Measurements from ENCODE around the gene EMC10.
"Not testable (repeated sequence)": the region's sequence is repeated elsewhere in the genome, so short reads cannot be mapped to it uniquely, and the experiment has no call there.

The EMC10 gene

DNA sequence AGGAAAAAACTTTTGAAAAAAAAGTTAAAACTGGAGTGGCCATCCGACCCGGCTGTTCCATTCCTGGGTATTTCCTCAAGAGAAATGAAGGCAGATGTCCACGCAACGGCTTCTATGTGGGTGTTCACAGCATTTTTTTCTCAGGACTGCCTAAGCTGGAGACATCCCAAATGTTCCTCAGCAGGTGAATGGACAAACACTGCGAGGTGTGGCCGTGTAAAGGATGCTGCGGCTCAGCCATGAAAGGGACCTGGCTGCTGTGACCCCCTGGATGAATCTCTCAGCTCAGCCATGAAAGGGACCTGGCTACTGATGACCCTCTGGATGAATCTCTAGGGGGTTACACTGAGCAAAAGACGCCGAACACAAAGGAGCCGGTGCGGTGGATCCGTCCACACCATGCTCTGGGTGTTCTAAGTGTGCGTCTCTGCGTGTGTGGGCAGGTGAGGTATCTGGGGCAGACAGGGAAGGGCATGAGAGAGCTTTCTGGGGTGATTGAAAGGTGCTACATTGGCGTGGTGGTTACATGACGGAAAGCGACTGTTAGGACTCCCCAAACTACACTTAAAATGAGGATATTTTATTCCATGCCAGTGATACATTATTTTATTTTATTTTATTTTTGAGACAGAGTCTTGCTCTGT, 44.6 kb downstream of the EMC10 start:
- H2AFZ ChIP-seq: no peak overlapping the region
- no peak overlapping the region for H3K9ac ChIP-seq
- no peaks in the 10 kb centered on the region for H3K9me3 ChIP-seq (ENCODE audit: control insufficient read depth, low read length)
- H3K4me3 ChIP-seq (ENCODE audit: low read depth, low read length): no peak overlapping the region
- no peaks in the 10 kb centered on the region for H3K4me1 ChIP-seq
- TF ChIP-seq, protein P1, sequence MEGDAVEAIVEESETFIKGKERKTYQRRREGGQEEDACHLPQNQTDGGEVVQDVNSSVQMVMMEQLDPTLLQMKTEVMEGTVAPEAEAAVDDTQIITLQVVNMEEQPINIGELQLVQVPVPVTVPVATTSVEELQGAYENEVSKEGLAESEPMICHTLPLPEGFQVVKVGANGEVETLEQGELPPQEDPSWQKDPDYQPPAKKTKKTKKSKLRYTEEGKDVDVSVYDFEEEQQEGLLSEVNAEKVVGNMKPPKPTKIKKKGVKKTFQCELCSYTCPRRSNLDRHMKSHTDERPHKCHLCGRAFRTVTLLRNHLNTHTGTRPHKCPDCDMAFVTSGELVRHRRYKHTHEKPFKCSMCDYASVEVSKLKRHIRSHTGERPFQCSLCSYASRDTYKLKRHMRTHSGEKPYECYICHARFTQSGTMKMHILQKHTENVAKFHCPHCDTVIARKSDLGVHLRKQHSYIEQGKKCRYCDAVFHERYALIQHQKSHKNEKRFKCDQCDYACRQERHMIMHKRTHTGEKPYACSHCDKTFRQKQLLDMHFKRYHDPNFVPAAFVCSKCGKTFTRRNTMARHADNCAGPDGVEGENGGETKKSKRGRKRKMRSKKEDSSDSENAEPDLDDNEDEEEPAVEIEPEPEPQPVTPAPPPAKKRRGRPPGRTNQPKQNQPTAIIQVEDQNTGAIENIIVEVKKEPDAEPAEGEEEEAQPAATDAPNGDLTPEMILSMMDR (IDR thresholded peaks at IDR 0.05): no peak
- no peaks in the 10 kb centered on the region for H3K27me3 ChIP-seq (ENCODE audit: control insufficient read depth, insufficient read depth, low read length)
- H3K36me3 ChIP-seq (ENCODE audit: control insufficient read depth, insufficient read depth, low read length): no peaks in the 10 kb centered on the region
- no peak overlapping the region for H3K4me2 ChIP-seq (ENCODE audit: low read length)
- H3K79me2 ChIP-seq: no peaks in the 10 kb centered on the region
- H3K27ac ChIP-seq: no peak overlapping the region

DNA sequence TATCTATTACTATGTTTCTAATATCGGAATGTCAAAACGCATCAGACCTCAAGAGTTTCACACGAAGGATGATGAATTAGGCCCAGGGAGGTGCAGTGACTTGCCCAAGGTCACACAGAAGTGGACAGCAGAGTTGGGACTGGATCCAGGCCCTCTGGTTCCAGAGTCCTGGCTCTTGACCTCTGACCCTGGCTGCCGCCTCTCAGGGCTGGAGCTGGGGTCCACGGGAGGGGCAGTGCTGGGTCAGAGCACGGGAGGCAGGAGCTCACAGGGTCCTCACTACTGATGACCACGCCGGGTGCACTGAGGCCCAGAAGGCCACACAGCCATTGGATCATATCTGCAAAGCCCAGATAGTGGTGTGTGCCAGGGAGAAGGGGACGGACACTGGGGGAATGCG, 46.6 kb downstream of the EMC10 start:
- TF ChIP-seq, protein P1 (IDR thresholded peaks at IDR 0.05): no peak
- H3K4me1 ChIP-seq: no peaks in the 10 kb centered on the region

DNA sequence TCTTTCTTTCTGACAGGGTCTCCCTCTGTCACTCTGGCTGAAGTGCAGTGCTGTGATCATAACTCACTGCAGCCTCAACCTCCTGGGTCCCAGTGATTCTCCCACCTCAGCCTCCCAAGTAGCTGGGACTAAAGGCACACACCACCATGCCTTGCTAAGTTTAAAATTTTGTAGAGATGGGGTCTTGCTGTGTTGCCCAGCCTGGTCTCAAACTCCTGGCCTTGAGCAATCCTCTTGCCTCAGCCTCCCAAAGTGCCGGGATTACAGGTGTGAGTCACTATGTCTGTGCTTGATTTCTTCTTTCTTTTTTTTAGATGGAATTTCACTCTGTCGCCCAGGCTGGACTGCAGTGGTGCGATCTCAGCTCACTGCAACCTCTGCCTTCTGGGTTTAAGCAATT, 51.7 kb downstream of the EMC10 start:
- H3K36me3 ChIP-seq (ENCODE audit: control insufficient read depth, insufficient read depth, low read length); H2AFZ ChIP-seq; H3K4me1 ChIP-seq; H3K9me3 ChIP-seq (ENCODE audit: control insufficient read depth, low read length); H3K4me2 ChIP-seq (ENCODE audit: low read length); H3K27me3 ChIP-seq (ENCODE audit: control insufficient read depth, insufficient read depth, low read length); H3K9ac ChIP-seq; H3K4me3 ChIP-seq (ENCODE audit: low read depth, low read length); H3K79me2 ChIP-seq; H3K27ac ChIP-seq: not testable (repeated sequence)

More for the DNA sequence above, 46.6 kb downstream of the EMC10 start:
- Histone ChIP-seq H3K27me3 (ENCODE audit: control insufficient read depth, insufficient read depth, low read length) (no peaks in the 10 kb centered on the region), H3K9me3 (ENCODE audit: control insufficient read depth, low read length) (no peaks in the 10 kb centered on the region), H3K36me3 (ENCODE audit: control insufficient read depth, insufficient read depth, low read length) (no peaks in the 10 kb centered on the region), H2AFZ (no peak overlapping the region), H3K4me2 (ENCODE audit: low read length) (no peak overlapping the region), H3K9ac (no peak overlapping the region), H3K4me3 (ENCODE audit: low read depth, low read length) (no peak overlapping the region), H3K79me2 (no peaks in the 10 kb centered on the region), H3K27ac (no peak overlapping the region)

DNA sequence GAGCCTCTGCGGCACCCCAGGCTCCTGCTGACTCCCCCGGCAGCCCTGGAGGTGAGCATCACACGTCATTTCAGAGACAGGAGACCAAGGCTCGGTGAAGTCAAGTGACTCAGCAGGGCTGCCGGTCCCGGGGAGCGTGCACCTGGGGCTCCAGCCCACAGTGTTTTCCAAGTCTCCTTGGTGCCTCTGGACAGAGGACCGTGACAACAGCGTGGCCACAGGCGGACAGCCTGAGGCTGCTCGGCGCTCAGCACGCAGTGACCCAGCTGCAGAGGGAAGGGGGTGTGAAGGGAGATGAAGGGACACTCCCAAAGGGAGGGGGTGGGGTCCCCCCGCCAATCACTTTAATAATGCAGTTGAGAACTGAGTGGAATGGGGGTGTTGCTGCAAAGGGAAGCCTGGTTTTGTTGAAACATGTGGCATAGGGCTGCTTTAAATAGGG, 54.9 kb downstream of the EMC10 start:
- Histone ChIP-seq H2AFZ (no peak overlapping the region), H3K27me3 (ENCODE audit: control insufficient read depth, insufficient read depth, low read length) (no peaks in the 10 kb centered on the region), H3K27ac (no peak overlapping the region), H3K36me3 (ENCODE audit: control insufficient read depth, insufficient read depth, low read length) (no peaks in the 10 kb centered on the region), H3K9ac (no peak overlapping the region), H3K9me3 (ENCODE audit: control insufficient read depth, low read length) (no peaks in the 10 kb centered on the region), H3K79me2 (no peaks in the 10 kb centered on the region), H3K4me3 (ENCODE audit: low read depth, low read length) (no peak overlapping the region), H3K4me2 (ENCODE audit: low read length) (no peak overlapping the region), H3K4me1 (no peaks in the 10 kb centered on the region)
- TF ChIP-seq, protein P1 (IDR thresholded peaks at IDR 0.05): no peak

DNA sequence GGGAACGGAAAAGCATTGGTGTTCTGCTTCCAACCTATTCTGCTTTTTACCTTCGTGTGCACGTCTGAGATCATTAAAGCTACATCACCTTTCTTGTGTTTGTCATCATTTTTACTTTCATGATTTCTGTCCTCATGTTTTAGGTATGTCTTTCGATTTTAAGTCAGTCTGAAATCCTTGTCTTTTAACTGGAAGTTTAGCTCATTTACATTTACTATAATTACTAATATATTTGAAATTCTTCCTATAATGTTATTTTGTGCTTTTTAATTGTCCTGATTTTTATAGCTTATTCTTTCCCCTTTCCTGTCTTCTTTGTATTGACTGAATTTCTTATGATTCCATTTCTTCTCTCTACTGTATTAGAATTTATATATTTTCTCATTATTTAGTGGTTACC, 56.6 kb downstream of the EMC10 start:
- Histone ChIP-seq H3K79me2 (no peaks in the 10 kb centered on the region), H3K9me3 (ENCODE audit: control insufficient read depth, low read length) (no peaks in the 10 kb centered on the region), H3K27ac (no peak overlapping the region), H2AFZ (no peak overlapping the region), H3K4me2 (ENCODE audit: low read length) (no peak overlapping the region), H3K4me3 (ENCODE audit: low read depth, low read length) (no peak overlapping the region), H3K27me3 (ENCODE audit: control insufficient read depth, insufficient read depth, low read length) (no peaks in the 10 kb centered on the region), H3K36me3 (ENCODE audit: control insufficient read depth, insufficient read depth, low read length) (no peaks in the 10 kb centered on the region), H3K9ac (no peak overlapping the region), H3K4me1 (no peaks in the 10 kb centered on the region)
- TF ChIP-seq, protein P1 (IDR thresholded peaks at IDR 0.05): no peak
